GM21447 (cell line): Measurements from ENCODE around the gene TEX101.
A peak's percentile ranks its signal among the peaks of the same experiment; 100 is the strongest.

Experiments
- ATAC-seq: cut with Tn5 transposase; IDR thresholded peaks from one replicate; pipeline ENCODE4 v1.9.1; 2021; ENCODE audit not compliant: unreplicated experiment

TEX101 gene

DNA sequence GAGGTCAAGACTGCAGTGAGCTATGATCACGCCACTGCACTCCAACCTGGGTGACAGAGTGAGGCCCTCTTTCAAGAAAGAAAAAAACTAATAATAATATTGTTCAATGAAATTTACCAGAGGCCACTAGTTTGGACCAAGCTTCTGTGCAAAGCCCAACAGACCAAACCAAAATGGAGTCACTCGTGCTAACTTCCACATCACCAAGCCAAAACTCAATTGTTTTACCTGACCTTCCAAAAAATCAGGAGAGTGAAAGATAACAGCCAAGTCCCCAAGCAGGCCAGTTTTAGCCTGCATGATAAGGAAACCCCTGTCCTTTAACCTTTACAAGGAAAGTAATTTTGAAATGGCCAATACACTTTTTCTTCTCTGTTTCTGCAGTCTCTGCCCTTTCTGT, 30.7 kb downstream of the TEX101 start:
- ATAC-seq: no peak

DNA sequence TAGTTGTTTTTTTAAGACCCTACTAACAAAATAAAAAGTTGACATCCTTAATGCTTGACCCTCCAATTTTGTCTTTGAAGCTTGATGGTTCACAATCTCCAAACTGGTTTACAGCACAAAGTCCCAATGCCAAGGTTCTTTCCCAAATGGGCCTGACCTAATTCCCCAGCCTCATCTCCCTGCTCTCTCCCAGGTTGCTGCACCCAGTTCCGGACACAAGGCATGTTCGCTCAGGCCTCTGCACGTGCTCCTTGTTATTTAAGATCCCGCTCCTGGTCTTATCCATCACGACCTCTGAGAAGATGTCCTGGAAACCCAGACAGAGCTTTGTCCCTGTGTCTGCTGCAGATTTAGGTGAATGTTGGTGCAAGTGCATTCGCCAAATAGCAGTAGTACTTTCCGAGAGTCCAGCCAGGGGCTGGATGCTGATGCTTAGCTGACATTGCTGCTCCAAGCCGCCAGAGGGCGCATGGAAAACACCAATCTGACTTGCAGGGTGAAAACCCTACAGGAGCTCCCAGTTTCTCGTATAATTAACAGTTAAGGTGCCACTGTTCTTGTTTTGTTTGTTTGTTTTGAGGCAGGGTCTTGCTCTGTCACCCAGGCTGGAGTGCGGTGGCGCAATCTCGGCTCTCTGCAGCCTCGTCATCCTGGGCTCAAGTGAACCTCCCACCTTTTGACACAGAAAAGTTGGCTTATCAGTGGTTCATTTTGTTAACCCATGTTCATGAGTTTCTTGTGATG, 32.2 kb downstream of the TEX101 start:
- no peak for ATAC-seq

DNA sequence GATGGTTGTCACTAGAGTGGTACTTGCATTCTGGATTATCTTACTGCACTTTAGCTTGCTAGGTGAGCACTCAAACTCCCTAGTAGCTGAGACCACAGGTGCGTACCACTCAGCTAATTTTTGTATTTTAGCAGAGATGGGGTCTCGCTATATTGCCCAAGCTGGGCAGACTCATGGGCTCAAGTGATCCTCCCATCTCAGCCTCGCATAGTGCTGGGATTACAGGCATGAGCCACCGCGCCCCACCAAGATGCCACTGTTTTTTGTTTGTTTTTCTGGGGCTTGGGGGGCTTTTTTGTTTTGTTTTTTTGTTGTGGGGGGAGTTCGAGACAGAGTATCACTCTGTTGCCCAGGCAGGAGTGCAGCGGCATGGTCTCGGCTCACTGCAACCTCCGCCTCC, 33.0 kb downstream of the TEX101 start:
- ATAC-seq: no peak

DNA sequence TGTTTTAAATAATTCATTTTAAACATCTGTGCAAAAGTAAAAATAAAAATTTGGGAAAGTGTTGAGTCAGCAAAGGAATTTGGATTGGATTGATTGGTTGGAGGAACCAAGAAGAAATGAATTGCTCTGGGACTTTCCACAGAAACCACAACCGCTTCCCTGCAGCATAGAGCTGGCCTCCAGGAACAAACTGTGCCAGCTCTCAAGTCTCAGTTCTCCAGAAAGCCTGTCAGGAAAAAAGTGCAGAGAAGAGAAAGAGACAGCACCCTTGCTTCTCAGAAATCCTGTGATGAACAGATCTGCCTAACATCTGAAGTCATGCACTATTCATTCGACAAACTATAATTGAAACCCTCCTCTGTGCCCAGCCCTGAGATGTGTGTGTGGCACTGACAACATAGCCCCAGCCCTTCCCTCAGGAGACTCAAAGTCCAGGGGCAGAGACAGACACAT, 35.9 kb downstream of the TEX101 start:
- ATAC-seq: no peak

- ATAC-seq: no peak
Measured at GRCh38 chr19:43452582-43452981, 37.9 kb downstream of the TEX101 start.

- ATAC-seq: no peak
Measured at GRCh38 chr19:43454031-43454430, 39.3 kb downstream of the TEX101 start.

GRCh38 chr19:43455321-43456113, 40.8 kb downstream of the TEX101 start:
- no peak for ATAC-seq

DNA sequence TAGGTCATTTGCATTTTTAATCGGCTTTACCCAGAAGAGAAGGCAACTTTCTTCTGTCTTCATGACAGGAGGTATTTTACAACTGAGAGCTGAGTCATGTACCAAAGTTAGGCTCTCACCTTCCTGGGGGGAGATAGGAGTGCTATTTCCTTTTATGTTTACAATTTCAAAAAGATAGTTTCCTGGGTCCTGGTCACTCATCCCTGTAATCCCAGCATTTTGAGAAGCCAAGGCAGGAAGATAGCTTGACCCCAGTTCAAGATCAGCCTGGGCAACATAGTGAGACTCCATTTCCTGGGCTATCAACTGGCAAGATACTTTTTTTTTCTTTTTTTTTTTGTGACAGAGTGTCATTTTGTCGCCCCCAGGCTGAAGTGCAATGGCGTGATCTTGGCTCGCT, 43.1 kb downstream of the TEX101 start:
- no peak for ATAC-seq

DNA sequence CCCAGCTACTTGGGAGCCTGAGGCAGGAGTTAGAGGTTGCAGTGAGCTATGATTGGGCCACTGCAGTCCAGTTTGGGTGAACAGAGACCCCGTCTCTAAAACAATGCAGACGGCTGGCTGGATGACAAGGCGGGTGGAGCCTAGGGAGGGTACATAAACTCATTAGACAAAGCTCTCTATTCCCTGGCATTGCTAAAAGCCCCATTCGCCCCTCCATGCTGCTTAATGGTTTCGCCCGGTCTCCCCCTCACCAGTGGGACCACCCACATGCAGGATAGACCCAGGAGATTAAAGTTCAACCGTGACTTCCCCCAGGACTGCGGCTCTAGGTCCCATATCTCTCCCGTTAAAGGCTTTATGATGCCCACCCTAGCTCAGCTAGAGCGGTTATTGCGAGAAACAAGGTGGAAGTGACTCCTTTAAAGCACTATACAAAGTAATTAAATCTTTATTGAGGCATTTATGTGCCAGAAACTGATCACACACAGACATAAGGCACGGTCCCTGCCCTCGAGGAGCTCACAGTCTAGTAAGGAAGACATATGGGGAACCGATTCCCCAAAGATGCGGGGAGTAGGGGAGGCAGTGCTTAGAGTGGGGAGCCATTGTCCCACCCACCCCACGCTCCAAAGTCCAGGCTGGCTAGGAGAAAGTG, 45.8 kb downstream of the TEX101 start:
- no peak for ATAC-seq

GRCh38 chr19:43461303-43461702, 46.6 kb downstream of the TEX101 start:
- ATAC-seq: no peak

- ATAC-seq: no peak
Measured at GRCh38 chr19:43462383-43462782, 47.7 kb downstream of the TEX101 start.

GRCh38 chr19:43462785-43463380, 48.2 kb downstream of the TEX101 start:
- ATAC-seq: no peak

- peak; percentile 82 for ATAC-seq
Measured at GRCh38 chr19:43463381-43464133, 48.9 kb downstream of the TEX101 start.

DNA sequence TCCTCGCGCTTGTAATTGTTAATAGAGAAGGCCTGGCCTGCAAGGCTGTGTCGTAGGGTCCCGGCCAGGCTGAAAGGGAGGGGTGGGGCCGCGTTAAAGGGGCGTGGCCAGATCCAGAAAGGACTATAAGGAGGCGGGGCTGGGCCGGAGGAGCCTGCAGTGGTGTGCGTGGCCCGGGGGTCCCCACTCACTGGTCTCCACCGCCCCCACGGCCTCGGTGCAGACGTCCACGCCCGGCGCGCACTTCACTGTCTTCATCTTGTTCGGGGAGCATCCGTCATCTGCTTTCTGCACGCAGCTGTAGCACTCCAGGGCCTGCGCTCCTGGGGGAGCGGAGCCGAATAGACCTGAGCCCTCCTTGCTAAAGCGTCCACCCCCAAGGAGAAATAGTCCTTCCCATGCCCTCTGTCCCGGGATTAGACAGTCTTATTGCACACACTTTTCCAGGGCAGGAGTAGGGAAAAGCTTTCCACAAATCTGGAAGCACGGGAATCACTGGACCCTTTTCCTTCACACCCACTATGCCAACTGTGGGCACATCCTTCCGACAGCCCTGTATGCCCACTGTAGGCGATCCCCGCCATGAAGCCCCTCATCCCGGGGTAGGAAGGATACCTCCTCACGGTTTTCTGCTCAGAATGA, 49.6 kb downstream of the TEX101 start:
- peak; percentile 51 for ATAC-seq

DNA sequence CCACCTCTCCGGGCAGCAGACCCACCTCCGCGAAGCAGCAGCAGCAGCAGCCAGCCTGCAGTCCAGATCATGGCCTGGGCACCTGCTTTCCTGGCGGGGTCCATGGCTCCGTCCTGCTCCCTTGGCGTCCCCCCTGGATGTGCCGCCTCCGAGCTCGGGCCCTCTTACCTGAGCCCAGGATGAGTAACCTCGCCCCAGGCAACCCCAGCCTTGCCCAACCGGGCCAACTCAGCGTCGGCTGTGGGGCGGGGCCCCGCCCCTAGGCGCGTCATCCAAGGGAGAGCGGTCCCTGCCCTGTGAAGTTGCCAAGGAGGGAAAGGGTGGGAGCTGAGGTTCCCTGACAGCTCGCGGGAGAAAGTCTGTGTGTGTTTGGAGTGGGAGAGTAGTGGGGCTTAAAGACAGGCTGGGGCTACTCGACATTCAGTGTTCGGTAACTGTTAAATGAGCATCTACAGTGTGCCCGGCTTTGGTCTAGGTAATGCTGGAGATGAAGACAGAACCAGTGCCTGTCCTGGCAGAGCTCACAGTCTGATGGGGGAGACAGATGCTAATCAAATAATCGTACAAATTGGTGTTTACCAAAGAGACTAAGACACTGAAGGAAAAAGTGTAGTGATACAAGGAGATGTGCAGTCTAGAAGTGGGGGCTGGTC, 50.9 kb downstream of the TEX101 start, which contains the start of gene LYPD3:
LYPD3 (minus strand) TSS at position 141 of the 653 bp plus-strand sequence; CDS start at position 104, 37 bp downstream.
- no peak for ATAC-seq

DNA sequence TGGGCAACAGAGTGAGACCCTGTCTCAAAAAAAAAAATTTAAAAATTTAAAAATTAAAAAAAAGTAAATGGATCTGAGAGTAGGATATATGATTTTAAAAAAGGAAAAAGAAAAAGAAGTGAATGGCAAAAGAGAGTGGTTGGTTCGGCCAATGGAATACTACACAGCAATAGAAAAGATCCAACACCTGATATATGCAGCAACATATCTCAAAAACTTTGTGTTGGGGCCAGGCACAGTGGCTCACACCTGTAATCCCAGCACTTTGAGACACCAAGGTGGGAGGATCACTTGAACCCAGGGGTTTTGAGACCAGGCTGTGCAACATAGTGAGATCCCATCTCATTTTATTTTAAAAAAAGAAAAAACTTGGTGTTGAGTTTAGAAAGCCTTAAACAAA, 52.1 kb downstream of the TEX101 start:
- ATAC-seq: no peak

DNA sequence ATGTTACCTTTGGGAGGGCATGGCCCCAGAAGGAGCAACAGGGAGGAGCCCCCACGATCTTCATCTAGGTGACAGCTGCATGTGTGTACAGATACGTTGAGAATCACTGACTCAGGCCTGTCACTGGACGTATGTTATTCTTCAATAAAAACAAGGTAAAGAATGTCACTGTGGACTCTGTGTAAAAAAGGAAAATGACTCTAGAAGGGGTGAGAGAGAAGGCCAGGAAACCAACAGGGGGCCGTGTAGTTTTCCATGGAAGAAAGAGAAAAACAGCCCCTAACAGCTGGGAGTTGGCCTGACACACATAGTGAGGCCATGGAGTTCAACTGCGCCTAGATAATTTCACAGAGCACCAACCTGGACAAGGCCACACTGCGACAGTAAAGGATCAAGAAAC, 52.6 kb downstream of the TEX101 start:
- no peak for ATAC-seq

- no peak for ATAC-seq
Measured at GRCh38 chr19:43467730-43468129, 53.0 kb downstream of the TEX101 start.
